NCI-H1092 (cell line): Measurements from ENCODE around the gene EPN1.

ENCODE experiments used
- DNase-seq: peaks from one replicate; lab custom pipeline; 2025; lab: John Stamatoyannopoulos, UW

EPN1 gene

DNA sequence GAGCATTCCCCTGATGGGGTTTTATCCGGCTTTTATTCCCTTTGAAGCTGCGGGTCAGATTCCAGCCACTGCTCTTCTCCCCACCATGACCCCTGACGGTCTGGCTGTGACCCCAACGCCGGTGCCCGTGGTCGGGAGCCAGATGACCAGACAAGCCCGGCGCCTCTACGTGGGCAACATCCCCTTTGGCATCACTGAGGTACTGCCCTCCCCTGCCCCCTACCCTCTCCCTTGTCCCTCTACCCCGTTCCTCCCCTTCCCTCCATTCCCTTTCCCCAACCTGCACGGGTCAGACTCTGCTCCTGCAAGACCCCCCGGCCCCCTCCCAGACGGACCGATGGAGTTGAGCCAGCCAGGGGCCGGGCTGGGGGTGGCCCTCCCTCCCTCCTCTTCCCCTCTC, 14.0 kb upstream of the EPN1 start:
- DNase-seq: no peak

GRCh38 chr19:55661826-55662225, 13.2 kb upstream of the EPN1 start:
- DNase-seq: no peak

DNA sequence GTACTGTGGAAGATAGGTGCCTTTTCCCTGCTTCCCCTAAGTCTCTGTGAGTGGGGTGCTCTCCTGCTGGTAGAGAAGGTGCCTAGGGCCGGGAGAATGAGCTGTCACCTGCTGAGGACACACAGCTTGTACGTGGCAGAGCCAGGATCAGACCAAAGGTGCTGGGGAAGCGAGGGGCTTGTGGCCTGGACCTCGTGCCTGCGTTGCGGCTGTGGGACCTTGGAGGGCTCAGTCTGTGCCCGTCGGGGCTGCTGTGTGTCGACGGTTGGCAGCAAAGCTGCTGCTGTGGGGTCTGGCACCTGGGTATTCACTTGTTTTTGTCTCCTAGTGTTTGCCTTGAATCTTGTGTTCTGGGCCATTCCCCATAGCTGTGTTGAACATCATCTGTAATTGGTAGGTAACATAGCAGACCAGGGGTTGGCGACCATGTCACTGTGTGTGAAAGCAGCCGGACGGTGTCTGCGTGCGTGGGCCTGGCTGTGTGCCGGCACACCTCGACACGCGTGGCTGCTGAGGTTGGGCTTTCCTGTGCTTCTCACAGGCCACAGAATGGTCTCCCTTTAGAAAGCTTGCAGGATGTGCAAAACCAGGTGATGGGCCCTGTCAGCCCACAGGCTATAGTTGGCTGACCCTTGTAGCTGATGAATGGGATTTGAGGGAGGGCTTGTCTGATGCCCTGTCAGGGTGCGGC, 11.0 kb upstream of the EPN1 start:
- no peak for DNase-seq

DNA sequence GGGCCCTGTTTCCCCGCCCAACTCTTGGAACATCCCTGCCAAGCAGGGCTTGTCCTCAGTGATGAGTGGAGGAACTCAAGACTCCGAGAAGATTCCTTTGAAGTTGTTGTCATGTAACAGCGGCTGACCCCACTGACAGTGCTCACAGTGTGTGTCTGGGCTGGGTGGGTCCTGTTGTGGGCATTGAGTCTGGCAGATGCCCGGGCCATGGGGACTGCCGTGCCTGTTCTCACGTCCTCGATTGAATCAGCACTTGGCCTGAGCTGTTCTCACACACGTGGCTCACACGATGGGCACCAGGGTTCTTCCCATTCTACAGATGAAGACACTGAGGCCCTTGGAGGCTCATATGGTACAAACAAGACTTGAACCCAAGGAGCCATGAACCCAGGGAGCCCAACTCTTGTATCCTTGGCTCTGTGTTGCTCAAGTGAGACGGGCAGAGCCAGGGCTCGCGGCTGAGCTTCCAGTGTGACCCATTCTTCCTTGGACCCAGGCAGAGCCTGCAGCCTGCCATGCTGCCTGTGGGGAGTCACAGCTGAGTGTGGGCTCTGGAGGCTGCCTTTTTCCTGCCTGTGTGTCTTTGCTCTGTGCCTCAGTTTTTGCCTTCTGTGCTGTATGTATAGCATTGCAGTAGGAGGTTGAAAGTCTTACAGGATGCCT, 8.6 kb upstream of the EPN1 start:
- DNase-seq: no peak

DNA sequence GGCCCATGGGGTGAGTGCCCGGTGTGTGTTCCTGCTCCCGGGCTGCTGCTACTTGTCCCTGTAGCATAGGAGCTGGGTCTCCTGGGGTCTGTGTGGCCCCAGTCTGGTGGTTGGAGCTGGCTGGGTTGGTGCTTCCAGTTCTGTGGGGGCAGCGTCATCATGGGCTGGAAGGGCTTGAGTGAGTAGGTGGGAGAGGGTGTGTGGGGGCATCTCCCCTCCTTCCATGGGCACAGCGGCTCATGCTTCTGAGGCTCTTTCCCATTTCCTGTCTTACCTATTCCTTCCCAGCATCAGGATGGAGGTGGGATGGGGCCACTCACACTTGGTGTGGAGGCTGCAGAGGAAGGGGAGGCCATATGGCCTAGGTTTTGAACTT, 8.0 kb upstream of the EPN1 start:
- no peak for DNase-seq

DNA sequence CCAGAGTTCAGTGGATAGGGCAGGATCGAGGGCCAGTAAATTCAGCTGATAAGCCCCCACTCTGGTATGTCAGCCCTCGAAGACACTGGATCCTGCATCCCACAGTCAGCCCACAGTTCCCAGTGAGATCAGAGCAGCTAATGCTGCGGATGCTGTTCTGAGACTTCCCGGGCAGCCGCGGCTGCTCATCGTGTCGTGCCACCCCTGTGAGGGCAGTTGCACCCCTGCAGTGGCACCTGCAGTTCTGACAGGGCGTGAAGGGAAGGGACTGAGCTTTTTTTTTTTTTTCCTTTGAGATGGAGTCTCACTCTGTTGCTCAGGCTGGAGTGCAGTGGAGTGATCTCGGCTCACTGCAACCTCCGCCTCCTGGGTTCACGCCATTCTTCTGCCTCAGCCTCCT, 7.5 kb upstream of the EPN1 start:
- no peak for DNase-seq

- DNase-seq: no peak
Measured at GRCh38 chr19:55667958-55668357, 7.1 kb upstream of the EPN1 start.

DNA sequence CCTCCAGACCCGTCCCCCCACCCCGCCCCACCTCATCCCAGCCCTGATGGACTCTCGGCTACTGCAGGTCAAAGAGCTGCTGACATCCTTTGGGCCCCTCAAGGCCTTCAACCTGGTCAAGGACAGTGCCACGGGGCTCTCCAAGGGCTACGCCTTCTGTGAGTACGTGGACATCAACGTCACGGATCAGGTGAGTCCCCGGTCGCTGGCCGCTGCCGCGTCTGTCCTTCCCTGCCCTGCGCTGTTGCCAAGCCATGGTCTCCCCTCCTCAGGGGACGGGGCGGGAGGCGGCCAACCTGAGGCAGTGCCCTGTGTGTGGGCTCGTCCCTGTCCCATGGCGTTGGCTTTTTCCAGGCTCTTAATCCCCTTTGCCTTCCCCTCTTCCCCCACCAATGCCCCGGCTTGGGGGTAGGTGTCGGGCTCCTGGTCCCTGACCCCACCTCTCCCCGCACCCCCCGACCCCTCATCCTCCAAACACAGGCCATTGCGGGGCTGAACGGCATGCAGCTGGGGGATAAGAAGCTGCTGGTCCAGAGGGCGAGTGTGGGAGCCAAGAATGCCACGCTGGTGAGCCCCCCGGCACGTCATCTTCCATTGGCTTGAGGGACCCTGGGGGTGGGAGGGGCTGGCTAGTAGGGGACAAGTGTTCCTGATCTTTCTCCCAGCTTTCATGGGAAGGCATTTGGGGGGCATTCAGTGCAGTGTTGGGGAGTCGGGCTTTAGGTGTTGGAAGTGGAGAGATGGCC, 6.2 kb upstream of the EPN1 start:
- DNase-seq: no peak

DNA sequence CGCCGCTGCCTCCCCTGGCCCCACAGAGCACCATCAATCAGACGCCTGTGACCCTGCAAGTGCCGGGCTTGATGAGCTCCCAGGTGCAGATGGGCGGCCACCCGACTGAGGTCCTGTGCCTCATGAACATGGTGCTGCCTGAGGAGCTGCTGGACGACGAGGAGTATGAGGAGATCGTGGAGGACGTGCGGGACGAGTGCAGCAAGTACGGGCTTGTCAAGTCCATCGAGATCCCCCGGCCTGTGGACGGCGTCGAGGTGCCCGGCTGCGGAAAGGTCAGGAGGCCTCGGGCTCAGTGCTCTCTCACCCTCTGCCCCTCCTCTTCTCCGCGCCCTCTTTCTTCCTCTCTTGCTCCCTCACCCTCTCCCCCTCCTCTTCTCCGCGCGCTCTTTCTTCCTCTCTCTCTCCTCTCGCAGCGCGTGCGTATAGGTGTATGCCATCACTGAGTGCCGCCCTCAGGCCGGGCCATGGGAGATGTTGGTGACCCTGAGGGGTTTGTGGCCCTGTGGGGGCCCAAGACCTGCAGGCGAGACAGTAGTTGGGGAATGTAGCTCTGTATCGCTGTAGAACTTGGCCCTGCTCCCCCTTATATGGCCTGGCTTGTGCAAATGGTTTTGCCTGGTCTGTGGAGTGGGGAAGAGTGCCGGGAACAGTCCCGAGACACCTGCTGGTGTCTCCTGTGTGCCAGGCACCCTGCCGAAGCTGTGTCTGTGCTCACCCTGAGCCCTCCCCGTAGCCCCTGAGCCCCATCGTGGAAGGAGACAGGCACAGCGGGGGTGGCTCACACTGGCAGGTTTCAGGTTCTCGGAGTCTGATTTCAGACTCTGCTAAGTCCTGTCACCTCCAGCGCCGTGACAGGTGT, 5.4 kb upstream of the EPN1 start:
- DNase-seq: no peak

- DNase-seq: no peak
Measured at GRCh38 chr19:55670280-55671053, 4.6 kb upstream of the EPN1 start.

DNA sequence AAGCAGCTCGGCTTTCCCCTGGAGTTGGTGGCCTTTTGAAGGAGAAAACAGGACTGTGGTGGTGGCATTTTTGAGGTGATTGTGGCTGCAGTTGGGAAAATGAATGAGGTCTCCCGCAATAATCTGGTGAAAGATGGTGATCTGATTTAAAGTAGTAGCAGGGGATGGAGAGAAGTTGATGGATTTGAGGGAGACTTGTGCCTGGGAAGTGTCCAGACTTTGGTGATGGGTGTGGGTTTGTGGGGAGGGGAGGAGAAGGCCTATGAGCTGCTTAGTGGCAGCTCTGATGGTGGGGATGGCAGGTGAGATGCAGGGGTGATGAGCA, 4.0 kb upstream of the EPN1 start:
- DNase-seq: no peak

- DNase-seq: no peak
Measured at GRCh38 chr19:55672418-55672817, 2.6 kb upstream of the EPN1 start.

- no peak for DNase-seq
Measured at GRCh38 chr19:55673465-55673864, 1.6 kb upstream of the EPN1 start.

DNA sequence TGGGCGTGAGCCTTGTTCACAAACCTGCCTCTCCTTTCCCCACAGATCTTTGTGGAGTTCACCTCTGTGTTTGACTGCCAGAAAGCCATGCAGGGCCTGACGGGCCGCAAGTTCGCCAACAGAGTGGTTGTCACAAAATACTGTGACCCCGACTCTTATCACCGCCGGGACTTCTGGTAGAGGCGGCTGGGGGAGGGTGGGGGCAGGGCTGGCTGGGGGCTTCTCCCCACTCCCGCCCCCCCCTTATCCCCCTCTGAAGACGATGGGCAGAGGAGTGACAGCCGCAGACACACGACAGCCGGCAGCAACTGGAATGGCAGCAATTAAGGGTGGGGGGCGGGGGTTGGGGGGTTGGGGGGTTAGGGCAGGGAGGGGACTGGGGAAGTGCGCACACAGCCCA, 1.1 kb upstream of the EPN1 start:
- DNase-seq: no peak

DNA sequence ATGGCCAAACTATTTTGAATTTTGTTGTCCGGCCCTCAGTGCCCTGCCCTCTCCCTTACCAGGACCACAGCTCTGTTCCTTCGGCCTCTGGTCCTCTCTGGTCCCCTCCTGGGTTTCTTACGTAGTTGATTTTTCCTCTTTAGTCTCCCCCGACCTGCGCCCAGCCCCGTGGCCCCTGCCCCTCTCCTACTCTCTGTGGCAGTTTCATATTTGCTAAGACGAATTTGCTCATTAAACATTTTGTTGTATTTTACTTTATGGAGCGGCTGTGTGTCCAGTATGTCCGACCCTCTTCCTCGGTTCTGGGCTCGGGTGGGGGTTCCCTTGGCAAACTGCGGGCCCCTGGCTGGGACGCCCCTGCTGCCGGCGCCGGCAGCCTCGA, 576 bp upstream of the EPN1 start:
- no peak for DNase-seq

DNA sequence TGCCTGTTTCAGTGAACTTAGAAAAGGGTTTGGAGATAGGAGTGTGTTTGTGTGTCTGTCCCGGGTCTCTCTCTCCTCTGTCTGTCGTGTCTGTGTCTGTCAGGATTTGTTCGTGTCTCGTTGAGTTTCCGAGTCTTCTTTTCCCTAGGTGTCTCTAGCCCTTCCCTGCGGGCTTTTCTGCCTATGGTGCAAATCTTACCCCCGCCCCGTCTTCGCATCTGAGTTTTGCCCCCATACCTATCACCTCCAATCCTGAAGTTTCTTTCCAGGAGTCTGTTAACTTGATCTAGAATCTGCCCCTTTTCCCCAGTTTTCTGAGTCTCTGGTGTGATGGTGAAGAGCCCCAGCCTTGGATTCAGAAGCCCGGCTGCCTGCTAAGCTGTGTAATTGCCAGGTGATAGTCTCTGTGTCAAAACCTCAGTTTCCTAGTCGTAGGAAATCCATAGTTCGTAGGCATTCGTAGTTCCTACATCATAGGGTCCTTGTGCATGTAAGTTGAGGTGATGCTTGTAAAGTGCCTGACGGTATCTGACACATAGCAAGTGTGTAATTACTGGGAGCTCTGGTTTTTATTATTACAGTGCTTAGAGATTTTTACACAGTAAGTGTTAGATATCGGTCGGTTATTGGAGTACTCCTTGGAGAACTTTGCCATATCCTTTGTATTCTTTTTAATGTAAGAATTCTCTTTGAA, 782 bp downstream of the EPN1 start:
- DNase-seq: no peak

DNA sequence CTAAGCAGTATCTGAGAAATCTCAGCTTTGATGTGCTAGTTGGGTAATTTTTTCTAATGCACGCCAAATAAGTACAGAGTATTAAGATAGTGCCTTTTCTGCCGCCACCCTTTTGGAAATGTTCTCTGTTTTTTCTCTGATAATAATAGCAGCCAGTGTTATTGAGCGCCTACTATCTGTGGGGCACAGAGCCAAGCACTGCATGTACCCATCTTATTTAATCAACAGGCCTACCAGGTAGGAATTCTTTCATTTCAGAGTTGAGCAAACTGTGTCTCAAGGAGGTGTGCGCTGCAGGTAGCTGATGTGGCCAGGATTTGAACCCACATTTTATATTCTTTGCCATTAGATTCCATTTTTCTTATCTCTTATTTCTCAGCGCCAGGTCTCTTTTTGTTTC, 1.4 kb downstream of the EPN1 start:
- DNase-seq: no peak

DNA sequence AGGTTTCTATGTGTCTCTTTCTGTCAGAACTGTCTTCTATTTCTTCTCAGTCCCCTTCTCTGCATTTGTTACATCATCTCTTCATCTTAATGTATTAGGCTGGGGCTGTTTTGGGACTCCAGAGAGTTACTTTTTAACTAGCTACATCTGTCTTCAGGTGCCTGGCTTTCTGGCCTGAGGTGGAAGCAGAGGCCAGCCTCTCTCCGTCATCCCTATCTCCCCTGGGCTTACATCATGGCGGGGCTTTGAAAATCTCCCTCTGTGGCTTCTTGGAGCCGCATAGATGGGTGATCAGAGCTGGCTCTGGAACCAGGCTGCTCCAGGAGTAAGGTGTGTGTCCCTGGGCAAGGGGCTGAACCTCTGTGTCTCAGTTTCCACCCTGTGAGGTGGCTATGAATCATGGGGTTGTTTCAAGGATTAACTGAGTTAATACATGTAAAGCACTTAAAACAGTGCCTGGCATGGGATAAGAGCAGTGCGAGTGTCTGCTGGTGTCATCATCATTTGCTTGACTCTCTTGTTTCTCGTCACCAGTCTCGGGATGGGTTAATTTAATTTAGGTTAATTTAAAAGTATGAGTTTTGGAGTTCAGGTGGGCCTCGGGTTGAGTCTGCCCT, 2.0 kb downstream of the EPN1 start:
- DNase-seq: no peak

DNA sequence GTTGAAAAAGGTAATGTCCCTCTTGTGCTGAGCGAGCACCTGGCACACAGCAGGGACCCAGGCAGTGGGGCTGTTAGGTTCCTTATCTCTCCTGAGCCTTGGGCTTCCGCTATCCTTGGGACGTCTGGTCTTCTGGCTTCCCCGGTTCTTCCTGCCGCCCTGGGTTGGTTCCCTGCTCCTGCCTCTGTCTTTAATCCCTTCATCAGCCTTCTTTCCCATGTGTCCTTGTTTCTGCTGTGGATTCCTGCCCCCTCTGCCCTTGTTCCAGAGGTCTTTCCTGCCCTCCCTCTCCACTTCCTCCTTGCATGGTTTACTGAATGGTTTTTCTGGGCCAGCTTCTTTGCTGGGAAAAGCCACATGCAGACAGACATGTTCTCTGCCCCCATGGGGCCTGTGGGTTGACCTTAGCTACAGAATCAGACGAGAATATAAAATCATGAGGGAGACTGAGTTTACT, 2.6 kb downstream of the EPN1 start:
- DNase-seq: no peak

GRCh38 chr19:55678121-55678671, 3.2 kb downstream of the EPN1 start:
- no peak for DNase-seq
